ENCODE results near the gene DDX27. TPM values are rescaled to one million over a fixed set of nuclear protein-coding genes. Genes with fewer than 3 reads are reported as not detected.

The DDX27 gene
- total and polyA plus RNA-seq, 2 of the 13 experiments (the other 11 are each of a cell fraction or from before 2014, with no cell fraction given) = 42.6 to 72.8 TPM

DNA sequence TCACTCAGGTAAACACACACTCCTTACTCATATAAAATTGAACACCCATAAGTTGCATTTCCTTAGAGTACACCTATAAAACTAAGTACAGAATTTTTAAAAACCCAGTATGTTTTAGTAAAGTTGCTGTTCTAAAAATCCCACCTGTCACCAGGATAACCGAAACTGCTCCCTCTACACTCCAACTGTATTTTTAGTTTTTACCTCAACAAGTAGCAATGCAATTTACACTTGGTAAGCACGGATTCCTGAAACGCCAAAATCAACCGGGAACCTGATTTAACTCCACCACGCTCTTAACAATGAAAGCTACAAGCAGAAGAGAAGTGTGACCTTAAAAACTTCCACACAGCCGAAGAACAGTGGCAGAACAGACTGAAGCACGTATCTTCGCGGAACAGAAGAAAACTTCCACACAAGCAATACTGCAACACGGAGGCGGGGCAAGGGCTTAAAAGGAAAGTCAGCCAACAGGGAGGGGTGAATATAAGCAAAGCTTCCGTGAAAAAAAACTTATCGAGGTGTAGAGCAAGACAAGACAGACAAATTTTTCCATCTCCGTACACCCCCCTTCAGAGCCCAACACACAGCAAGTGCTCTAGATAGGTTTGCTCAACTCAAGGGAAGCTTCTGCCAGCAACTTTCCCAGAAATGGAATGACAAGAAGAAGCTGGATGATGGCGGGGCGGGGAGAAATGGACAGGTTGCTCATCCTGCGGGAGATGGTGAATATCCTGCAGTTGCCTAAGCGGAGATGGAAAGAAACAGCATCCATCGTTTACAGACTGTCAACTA lies 32.5 kb upstream of the DDX27 start (continued):
- TF ChIP-seq ZNF737 (CRISPR knock-in tag; IDR thresholded peaks at IDR 0.05; ENCODE audit: borderline replicate concordance) (no peak), NFKBIZ (CRISPR knock-in tag; IDR thresholded peaks at IDR 0.05) (no peak), SP1 (IDR thresholded peaks at IDR 0.05) (no peak), SP1 (CRISPR knock-in tag; IDR thresholded peaks at IDR 0.05) (no peak), SETDB1 (CRISPR knock-in tag; IDR thresholded peaks at IDR 0.05; ENCODE audit: borderline replicate concordance) (no peak), ZNF17 (CRISPR knock-in tag; IDR thresholded peaks at IDR 0.05) (no peak), ZNF30 (CRISPR knock-in tag; IDR thresholded peaks at IDR 0.05) (no peak), STAT5B (CRISPR knock-in tag; IDR thresholded peaks at IDR 0.05) (no peak), AHR (CRISPR knock-in tag; IDR thresholded peaks at IDR 0.05) (no peak), SCMH1 (CRISPR knock-in tag; IDR thresholded peaks at IDR 0.05; ENCODE audit: borderline replicate concordance) (no peak), FOXA1 (IDR thresholded peaks at IDR 0.05) (no peak), FOXA1 (CRISPR knock-in tag; IDR thresholded peaks at IDR 0.05) (no peak), ZNF160 (CRISPR knock-in tag; IDR thresholded peaks at IDR 0.05) (no peak), RBFOX2 (IDR thresholded peaks at IDR 0.05; ENCODE audit: low read depth, low read length) (peak; percentile 44; the same call in 1 of the 2 replicates), EEA1 (CRISPR knock-in tag; IDR thresholded peaks at IDR 0.05; ENCODE audit: borderline replicate concordance) (no peak), MBD4 (IDR thresholded peaks at IDR 0.05; ENCODE audit: borderline replicate concordance, low read length) (peak; percentile 32; the same call in 1 of the 2 replicates), RFX3 (CRISPR knock-in tag; IDR thresholded peaks at IDR 0.05) (no peak), SSRP1 (CRISPR knock-in tag; IDR thresholded peaks at IDR 0.05) (no peak), RFX5 (IDR thresholded peaks at IDR 0.05; ENCODE audit: low read depth, low read length) (no peak)
- TF ChIP-seq, protein P1, sequence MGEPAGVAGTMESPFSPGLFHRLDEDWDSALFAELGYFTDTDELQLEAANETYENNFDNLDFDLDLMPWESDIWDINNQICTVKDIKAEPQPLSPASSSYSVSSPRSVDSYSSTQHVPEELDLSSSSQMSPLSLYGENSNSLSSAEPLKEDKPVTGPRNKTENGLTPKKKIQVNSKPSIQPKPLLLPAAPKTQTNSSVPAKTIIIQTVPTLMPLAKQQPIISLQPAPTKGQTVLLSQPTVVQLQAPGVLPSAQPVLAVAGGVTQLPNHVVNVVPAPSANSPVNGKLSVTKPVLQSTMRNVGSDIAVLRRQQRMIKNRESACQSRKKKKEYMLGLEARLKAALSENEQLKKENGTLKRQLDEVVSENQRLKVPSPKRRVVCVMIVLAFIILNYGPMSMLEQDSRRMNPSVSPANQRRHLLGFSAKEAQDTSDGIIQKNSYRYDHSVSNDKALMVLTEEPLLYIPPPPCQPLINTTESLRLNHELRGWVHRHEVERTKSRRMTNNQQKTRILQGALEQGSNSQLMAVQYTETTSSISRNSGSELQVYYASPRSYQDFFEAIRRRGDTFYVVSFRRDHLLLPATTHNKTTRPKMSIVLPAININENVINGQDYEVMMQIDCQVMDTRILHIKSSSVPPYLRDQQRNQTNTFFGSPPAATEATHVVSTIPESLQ (CRISPR knock-in tag; conservative IDR thresholded peaks at IDR 0.05) = no peak
- TF ChIP-seq, protein P2, sequence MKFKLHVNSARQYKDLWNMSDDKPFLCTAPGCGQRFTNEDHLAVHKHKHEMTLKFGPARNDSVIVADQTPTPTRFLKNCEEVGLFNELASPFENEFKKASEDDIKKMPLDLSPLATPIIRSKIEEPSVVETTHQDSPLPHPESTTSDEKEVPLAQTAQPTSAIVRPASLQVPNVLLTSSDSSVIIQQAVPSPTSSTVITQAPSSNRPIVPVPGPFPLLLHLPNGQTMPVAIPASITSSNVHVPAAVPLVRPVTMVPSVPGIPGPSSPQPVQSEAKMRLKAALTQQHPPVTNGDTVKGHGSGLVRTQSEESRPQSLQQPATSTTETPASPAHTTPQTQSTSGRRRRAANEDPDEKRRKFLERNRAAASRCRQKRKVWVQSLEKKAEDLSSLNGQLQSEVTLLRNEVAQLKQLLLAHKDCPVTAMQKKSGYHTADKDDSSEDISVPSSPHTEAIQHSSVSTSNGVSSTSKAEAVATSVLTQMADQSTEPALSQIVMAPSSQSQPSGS (CRISPR knock-in tag; IDR thresholded peaks at IDR 0.05) = no peak; the same call in 1 of the 2 replicates
- TF ChIP-seq, protein P3, sequence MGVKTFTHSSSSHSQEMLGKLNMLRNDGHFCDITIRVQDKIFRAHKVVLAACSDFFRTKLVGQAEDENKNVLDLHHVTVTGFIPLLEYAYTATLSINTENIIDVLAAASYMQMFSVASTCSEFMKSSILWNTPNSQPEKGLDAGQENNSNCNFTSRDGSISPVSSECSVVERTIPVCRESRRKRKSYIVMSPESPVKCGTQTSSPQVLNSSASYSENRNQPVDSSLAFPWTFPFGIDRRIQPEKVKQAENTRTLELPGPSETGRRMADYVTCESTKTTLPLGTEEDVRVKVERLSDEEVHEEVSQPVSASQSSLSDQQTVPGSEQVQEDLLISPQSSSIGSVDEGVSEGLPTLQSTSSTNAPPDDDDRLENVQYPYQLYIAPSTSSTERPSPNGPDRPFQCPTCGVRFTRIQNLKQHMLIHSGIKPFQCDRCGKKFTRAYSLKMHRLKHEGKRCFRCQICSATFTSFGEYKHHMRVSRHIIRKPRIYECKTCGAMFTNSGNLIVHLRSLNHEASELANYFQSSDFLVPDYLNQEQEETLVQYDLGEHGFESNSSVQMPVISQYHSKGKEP (CRISPR knock-in tag; IDR thresholded peaks at IDR 0.05) = no peak
- TF ChIP-seq, protein P4, sequence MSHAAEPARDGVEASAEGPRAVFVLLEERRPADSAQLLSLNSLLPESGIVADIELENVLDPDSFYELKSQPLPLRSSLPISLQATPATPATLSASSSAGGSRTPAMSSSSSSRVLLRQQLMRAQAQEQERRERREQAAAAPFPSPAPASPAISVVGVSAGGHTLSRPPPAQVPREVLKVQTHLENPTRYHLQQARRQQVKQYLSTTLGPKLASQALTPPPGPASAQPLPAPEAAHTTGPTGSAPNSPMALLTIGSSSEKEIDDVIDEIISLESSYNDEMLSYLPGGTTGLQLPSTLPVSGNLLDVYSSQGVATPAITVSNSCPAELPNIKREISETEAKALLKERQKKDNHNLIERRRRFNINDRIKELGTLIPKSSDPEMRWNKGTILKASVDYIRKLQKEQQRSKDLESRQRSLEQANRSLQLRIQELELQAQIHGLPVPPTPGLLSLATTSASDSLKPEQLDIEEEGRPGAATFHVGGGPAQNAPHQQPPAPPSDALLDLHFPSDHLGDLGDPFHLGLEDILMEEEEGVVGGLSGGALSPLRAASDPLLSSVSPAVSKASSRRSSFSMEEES (CRISPR knock-in tag; IDR thresholded peaks at IDR 0.05) = 0 out of 2 replicates have a peak, but pooled peaks have one; percentile 16
- TF ChIP-seq, protein P5, sequence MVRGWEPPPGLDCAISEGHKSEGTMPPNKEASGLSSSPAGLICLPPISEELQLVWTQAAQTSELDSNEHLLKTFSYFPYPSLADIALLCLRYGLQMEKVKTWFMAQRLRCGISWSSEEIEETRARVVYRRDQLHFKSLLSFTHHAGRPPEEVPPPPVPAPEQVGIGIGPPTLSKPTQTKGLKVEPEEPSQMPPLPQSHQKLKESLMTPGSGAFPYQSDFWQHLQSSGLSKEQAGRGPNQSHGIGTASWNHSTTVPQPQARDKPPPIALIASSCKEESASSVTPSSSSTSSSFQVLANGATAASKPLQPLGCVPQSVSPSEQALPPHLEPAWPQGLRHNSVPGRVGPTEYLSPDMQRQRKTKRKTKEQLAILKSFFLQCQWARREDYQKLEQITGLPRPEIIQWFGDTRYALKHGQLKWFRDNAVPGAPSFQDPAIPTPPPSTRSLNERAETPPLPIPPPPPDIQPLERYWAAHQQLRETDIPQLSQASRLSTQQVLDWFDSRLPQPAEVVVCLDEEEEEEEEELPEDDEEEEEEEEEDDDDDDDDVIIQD (CRISPR knock-in tag; IDR thresholded peaks at IDR 0.05; ENCODE audit: low read depth) = 0 out of 2 replicates have a peak, but pooled peaks have one; percentile 36
